K562 (cell line): ENCODE measurements around the gene GNAL. TPM values are rescaled to one million over a fixed set of nuclear protein-coding genes. Genes with fewer than 3 reads are reported as not detected.
A peak's percentile ranks its signal among the peaks of the same experiment; 100 is the strongest.

Source experiments
- CHD1 ChIP-seq: fragments of 200-600 bp; sonication (generic); IDR thresholded peaks from one replicate; pipeline ENCODE4 v1.6.1; 2012; ENCODE audit warnings: mild to moderate bottlenecking, moderate library complexity, low read length, inconsistent platforms
- CTBP1 ChIP-seq: fragments of 450-650 bp; IDR thresholded peaks from 2 replicates; pipeline ENCODE4 v1.6.1; 2016; ENCODE audit warnings: borderline replicate concordance
- ETS2 ChIP-seq: IDR thresholded peaks from 2 replicates; pipeline ENCODE4 v1.6.1; 2016; ENCODE audit warnings: borderline replicate concordance, missing genetic modification characterization, mild to moderate bottlenecking, moderate library complexity, missing compliant biosample characterization; ENCODE audit not compliant: poor library complexity, severe bottlenecking
- NBN ChIP-seq: fragments of 450-650 bp; IDR thresholded peaks from 2 replicates; pipeline ENCODE4 v1.6.1; 2016; ENCODE audit warnings: low read depth, mild to moderate bottlenecking
- NR2C2 ChIP-seq, 2 experiments: fragments of 200-800 bp in 1 of 2; sonication (Bioruptor generic) in 1 of 2; sonication (generic) in 1 of 2; formaldehyde crosslinking in 1 of 2; IDR thresholded peaks; 2 replicates each; pipeline versions ENCODE4 v1.6.1 to v1.8.0; 2016 to 2022; ENCODE audit warnings: mild to moderate bottlenecking in 1 of 2, missing compliant biosample characterization in 1 of 2, missing genetic modification characterization in 1 of 2, missing genetic modification reagents in 1 of 2
- POLR2B ChIP-seq: fragments of 450-650 bp; IDR thresholded peaks from 2 replicates; pipeline ENCODE4 v1.6.1; 2018; ENCODE audit warnings: low read depth; ENCODE audit not compliant: partially characterized antibody
- RBM14 ChIP-seq: fragments of 200-400 bp; formaldehyde crosslinking; IDR thresholded peaks from 2 replicates; pipeline ENCODE4 v1.6.1; 2018; ENCODE audit warnings: low read depth, mild to moderate bottlenecking, low read length, moderate library complexity, borderline replicate concordance; ENCODE audit not compliant: insufficient read depth
- RFX5 ChIP-seq: IDR thresholded peaks from 2 replicates; pipeline ENCODE4 v1.6.1; 2011; ENCODE audit warnings: low read depth, mild to moderate bottlenecking, improper control_type of control experiment, low read length
- SMAD4 ChIP-seq: fragments of 250-450 bp; sonication (Bioruptor Pico); conservative IDR thresholded peaks from 2 replicates; pipeline ENCODE4 v1.8.0; 2021; ENCODE audit warnings: inconsistent platforms, mild to moderate bottlenecking, moderate library complexity
- SMC3 ChIP-seq: conservative IDR thresholded peaks from 2 replicates; pipeline ENCODE4 v1.6.1; 2011; ENCODE audit warnings: low read depth, low read length, improper control_type of control experiment; ENCODE audit not compliant: insufficient read depth
- SP1 ChIP-seq: sonication (generic); formaldehyde crosslinking; IDR thresholded peaks from 2 replicates; pipeline ENCODE4 v1.8.1; 2022; ENCODE audit warnings: mild to moderate bottlenecking, missing genetic modification reagents
- TAF9B ChIP-seq: fragments of 450-650 bp; IDR thresholded peaks from 2 replicates; pipeline ENCODE4 v1.6.1; 2018; ENCODE audit warnings: mild to moderate bottlenecking; ENCODE audit not compliant: partially characterized antibody
- TARDBP ChIP-seq: fragments of 450-650 bp; IDR thresholded peaks from 2 replicates; pipeline ENCODE4 v1.6.1; 2016
- TRIM24 ChIP-seq, 2 experiments: fragments of 450-650 bp; IDR thresholded peaks; 2 replicates each; pipeline ENCODE4 v1.6.1; 2016
- ZFP36 ChIP-seq: fragments of 150-350 bp; IDR thresholded peaks from 2 replicates; pipeline ENCODE4 v1.6.1; 2018; ENCODE audit warnings: low read length, low read depth; ENCODE audit not compliant: partially characterized antibody
- polyA plus RNA-seq, 8 experiments: library from polyadenylated mRNA; depleted of rRNA in 4 of 8; stranded (reverse) in 5 of 8; unstranded in 3 of 8; fragments of >200 nt; fragmentation: Nextera tagmentation in 2 of 8; fragmentation: Illumina TruSeq in 1 of 8; extraction: Ambion mirVana in 2 of 8; extraction: Trizol in 1 of 8; gene quantifications; 2 replicates each; pipeline versions ENCODE4 v1.2.1 to v1.2.3, GENCODE V29; 2011 to 2014; ENCODE audit warnings: inconsistent platforms in 1 of 8, missing spikeins in 1 of 8
- total RNA-seq, 7 experiments: library from RNA; depleted of rRNA in 6 of 7; stranded (reverse); fragments of >200 nt in 6 of 7; fragmentation: Illumina TruSeq in 2 of 7; extraction: Trizol in 2 of 7; gene quantifications; 2 replicates each; pipeline versions ENCODE4 v1.2.1 to v1.2.3, GENCODE V29; 2011 to 2021; ENCODE audit warnings: low replicate concordance in 1 of 7
- TF ChIP-seq, protein P1 (sequence below): fragments of 450-650 bp; IDR thresholded peaks from 2 replicates; pipeline ENCODE4 v1.6.1; 2017; ENCODE audit warnings: antibody characterized with exemption, mild to moderate bottlenecking
- TF ChIP-seq, protein P2 (sequence below), 3 experiments: IDR thresholded peaks in 2 of 3; conservative IDR thresholded peaks in 1 of 3; 2 replicates each; pipeline ENCODE4 v1.5.1; 2011 to 2012; ENCODE audit warnings: low read length in 3 of 3, mild to moderate bottlenecking in 3 of 3, control low read depth in 2 of 3, improper control_type of control experiment in 1 of 3, inconsistent platforms in 1 of 3, low read depth in 1 of 3, mixed read lengths in 1 of 3, moderate library complexity in 1 of 3; ENCODE audit not compliant: insufficient read depth in 2 of 3
- TF ChIP-seq, protein P3 (sequence below): fragments of 200-800 bp; sonication (Bioruptor generic); IDR thresholded peaks from 2 replicates; pipeline ENCODE4 v1.6.1; 2017; ENCODE audit warnings: missing genetic modification characterization, missing compliant biosample characterization
- TF ChIP-seq, protein P4 (sequence below): sonication (generic); formaldehyde crosslinking; IDR thresholded peaks from 2 replicates; pipeline ENCODE4 v1.8.1; 2023; ENCODE audit warnings: mild to moderate bottlenecking, missing genetic modification reagents

GNAL gene
- total and polyA plus RNA-seq, 9 of the 15 experiments (the other 6 are each of a cell fraction or from before 2014, with no cell fraction given): under 0.01 to 0.10 (median 0.01) TPM; not detected in 5

DNA sequence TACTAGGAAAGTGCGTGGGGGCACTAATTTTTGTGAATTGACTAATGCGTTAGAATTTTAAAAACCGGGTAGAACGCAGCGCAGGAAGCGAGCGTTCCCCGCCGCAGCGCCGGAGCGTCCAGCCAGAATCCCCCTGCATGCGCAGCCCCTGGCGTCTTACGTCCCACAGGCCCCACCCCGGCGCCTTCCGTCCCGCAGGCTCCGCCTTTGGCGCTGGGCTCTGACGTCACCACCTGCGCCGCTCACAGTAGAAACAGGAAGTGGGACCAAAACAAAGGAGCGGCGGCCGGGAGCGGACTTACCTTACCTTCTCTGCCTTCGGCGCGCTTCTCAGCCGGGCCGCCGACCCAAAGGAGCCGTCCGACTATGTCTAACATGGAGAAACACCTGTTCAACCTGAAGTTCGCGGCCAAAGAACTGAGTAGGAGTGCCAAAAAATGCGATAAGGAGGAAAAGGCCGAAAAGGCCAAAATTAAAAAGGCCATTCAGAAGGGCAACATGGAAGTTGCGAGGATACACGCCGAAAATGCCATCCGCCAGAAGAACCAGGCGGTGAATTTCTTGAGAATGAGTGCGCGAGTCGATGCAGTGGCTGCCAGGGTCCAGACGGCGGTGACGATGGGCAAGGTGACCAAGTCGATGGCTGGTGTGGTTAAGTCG is 162.2 kb downstream of the GNAL start, which contains the start of gene CHMP1B (continued):
- TF ChIP-seq, protein P1, sequence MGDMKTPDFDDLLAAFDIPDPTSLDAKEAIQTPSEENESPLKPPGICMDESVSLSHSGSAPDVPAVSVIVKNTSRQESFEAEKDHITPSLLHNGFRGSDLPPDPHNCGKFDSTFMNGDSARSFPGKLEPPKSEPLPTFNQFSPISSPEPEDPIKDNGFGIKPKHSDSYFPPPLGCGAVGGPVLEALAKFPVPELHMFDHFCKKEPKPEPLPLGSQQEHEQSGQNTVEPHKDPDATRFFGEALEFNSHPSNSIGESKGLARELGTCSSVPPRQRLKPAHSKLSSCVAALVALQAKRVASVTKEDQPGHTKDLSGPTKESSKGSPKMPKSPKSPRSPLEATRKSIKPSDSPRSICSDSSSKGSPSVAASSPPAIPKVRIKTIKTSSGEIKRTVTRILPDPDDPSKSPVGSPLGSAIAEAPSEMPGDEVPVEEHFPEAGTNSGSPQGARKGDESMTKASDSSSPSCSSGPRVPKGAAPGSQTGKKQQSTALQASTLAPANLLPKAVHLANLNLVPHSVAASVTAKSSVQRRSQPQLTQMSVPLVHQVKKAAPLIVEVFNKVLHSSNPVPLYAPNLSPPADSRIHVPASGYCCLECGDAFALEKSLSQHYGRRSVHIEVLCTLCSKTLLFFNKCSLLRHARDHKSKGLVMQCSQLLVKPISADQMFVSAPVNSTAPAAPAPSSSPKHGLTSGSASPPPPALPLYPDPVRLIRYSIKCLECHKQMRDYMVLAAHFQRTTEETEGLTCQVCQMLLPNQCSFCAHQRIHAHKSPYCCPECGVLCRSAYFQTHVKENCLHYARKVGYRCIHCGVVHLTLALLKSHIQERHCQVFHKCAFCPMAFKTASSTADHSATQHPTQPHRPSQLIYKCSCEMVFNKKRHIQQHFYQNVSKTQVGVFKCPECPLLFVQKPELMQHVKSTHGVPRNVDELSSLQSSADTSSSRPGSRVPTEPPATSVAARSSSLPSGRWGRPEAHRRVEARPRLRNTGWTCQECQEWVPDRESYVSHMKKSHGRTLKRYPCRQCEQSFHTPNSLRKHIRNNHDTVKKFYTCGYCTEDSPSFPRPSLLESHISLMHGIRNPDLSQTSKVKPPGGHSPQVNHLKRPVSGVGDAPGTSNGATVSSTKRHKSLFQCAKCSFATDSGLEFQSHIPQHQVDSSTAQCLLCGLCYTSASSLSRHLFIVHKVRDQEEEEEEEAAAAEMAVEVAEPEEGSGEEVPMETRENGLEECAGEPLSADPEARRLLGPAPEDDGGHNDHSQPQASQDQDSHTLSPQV: no peak
- TF ChIP-seq, protein P2, sequence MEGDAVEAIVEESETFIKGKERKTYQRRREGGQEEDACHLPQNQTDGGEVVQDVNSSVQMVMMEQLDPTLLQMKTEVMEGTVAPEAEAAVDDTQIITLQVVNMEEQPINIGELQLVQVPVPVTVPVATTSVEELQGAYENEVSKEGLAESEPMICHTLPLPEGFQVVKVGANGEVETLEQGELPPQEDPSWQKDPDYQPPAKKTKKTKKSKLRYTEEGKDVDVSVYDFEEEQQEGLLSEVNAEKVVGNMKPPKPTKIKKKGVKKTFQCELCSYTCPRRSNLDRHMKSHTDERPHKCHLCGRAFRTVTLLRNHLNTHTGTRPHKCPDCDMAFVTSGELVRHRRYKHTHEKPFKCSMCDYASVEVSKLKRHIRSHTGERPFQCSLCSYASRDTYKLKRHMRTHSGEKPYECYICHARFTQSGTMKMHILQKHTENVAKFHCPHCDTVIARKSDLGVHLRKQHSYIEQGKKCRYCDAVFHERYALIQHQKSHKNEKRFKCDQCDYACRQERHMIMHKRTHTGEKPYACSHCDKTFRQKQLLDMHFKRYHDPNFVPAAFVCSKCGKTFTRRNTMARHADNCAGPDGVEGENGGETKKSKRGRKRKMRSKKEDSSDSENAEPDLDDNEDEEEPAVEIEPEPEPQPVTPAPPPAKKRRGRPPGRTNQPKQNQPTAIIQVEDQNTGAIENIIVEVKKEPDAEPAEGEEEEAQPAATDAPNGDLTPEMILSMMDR (IDR thresholded peaks at IDR 0.05 in 2 of 3, conservative IDR thresholded peaks at IDR 0.05 in 1 of 3; ENCODE audit: insufficient read depth in 2 of 3, low read depth in 1 of 3, low read length in 3 of 3): 0 out of 6 replicates have a peak, but pooled peaks of 1 of the 3 experiments have one; percentile 7
- TF ChIP-seq TARDBP: no peak
- TF ChIP-seq ETS2: no peak
- no peak for TF ChIP-seq TRIM24 (IDR thresholded peaks at IDR 0.05)
- TF ChIP-seq CHD1: no peak
- peak; percentile 91 for TF ChIP-seq NBN
- TF ChIP-seq, protein P3, sequence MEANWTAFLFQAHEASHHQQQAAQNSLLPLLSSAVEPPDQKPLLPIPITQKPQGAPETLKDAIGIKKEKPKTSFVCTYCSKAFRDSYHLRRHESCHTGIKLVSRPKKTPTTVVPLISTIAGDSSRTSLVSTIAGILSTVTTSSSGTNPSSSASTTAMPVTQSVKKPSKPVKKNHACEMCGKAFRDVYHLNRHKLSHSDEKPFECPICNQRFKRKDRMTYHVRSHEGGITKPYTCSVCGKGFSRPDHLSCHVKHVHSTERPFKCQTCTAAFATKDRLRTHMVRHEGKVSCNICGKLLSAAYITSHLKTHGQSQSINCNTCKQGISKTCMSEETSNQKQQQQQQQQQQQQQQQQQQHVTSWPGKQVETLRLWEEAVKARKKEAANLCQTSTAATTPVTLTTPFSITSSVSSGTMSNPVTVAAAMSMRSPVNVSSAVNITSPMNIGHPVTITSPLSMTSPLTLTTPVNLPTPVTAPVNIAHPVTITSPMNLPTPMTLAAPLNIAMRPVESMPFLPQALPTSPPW: peak; percentile 73
- peak; percentile 86 for TF ChIP-seq POLR2B
- TF ChIP-seq, protein P4, sequence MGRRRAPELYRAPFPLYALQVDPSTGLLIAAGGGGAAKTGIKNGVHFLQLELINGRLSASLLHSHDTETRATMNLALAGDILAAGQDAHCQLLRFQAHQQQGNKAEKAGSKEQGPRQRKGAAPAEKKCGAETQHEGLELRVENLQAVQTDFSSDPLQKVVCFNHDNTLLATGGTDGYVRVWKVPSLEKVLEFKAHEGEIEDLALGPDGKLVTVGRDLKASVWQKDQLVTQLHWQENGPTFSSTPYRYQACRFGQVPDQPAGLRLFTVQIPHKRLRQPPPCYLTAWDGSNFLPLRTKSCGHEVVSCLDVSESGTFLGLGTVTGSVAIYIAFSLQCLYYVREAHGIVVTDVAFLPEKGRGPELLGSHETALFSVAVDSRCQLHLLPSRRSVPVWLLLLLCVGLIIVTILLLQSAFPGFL (CRISPR knock-in tag): 0 out of 2 replicates have a peak, but pooled peaks have one; percentile 80
- no peak for TF ChIP-seq RFX5
- no peak for TF ChIP-seq SMC3
- TF ChIP-seq NR2C2 (CRISPR knock-in tag; IDR thresholded peaks at IDR 0.05): no peak
- TF ChIP-seq NR2C2 (tag; IDR thresholded peaks at IDR 0.05): no peak
- TF ChIP-seq RBM14: no peak
- peak; percentile 84 for TF ChIP-seq SMAD4
- TF ChIP-seq SP1: peak; percentile 80
- peak; percentile 44 for TF ChIP-seq ZFP36
- TF ChIP-seq TAF9B: peak; percentile 90
- TF ChIP-seq CTBP1: no peak; the same call in 1 of the 2 replicates
